ENCODE results near the gene LCK. TPM values are rescaled to one million over a fixed set of nuclear protein-coding genes. Genes with fewer than 3 reads are reported as not detected.

LCK gene
- total RNA-seq, 1 donor from 2014 or later, result 0.51 TPM

GRCh38 chr1:32299327-32299726 is 48.3 kb downstream of the LCK start:
- intact Hi-C loops (cut with DNase I), result loop anchor here (10.0 kb wide), 1 partner anchor 55 kb away; the partner anchor contains the start of gene FAM167B
- no peak for DNase-seq
- ATAC-seq (ENCODE audit: poor library complexity), result no peak

- ATAC-seq (ENCODE audit: poor library complexity), result no peak
- no peak for DNase-seq
- intact Hi-C loops (cut with DNase I), result no loop called here
Observed at GRCh38 chr1:32303358-32303757, 52.3 kb downstream of the LCK start.

- ATAC-seq (ENCODE audit: poor library complexity) (peak; percentile 46), DNase-seq (no peak)
- intact Hi-C loops (cut with DNase I), result no loop called here
Observed at GRCh38 chr1:32303997-32304622, 53.0 kb downstream of the LCK start.

GRCh38 chr1:32305310-32305709 is 54.2 kb downstream of the LCK start:
- intact Hi-C loops (cut with DNase I), result no loop called here
- ATAC-seq (ENCODE audit: poor library complexity), result no peak

DNA sequence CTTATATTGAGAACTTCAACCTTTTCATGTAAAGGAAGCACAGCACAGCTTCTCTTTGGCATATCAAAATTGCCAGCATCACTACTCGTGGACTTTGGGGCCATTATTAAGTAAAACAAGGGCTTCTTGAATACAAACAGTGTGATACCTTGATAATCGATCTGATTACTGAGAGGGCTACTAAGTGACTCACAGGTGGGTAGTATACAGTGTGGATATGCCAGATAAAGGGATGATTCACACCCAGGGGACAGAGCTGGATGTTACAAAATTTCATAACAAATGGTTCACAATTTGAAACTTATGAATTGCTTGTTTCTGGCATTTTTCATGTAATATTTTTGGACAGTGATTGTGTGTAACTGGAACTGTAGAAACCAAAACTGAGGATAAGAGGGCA is 56.3 kb downstream of the LCK start:
- intact Hi-C loops (cut with DNase I), result no loop called here
- no peak for DNase-seq

More at GRCh38 chr1:32305310-32305709, 54.2 kb downstream of the LCK start:
- no peak for DNase-seq

DNA sequence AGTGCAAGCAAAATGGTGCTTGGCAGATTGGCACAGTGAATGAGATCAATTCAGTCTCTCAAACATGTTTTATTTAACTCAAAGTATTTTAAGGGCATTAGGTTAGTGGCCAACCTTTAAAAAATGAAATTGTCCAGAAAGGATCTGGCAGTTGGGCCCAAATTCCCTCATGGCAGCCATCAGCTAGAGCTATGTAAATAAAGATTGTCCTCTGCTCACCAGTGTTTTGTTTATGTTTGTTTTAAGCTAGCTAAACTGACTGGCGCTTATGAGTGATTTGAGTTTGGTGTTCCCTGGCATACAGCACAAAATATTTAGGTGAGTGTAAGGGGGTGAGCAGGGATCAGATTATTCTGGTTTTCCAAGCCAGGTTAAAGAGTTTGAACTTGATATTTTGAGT is 58.9 kb downstream of the LCK start:
- DNase-seq (no peak), ATAC-seq (ENCODE audit: poor library complexity) (no peak)
- intact Hi-C loops (cut with DNase I), result loop anchor here (5.0 kb wide), 1 partner anchor 93 kb away; no protein-coding TSS in a partner anchor

More for the DNA sequence above, 56.3 kb downstream of the LCK start:
- no peak for ATAC-seq (ENCODE audit: poor library complexity)

- intact Hi-C loops (cut with DNase I), result loop anchor here (5.0 kb wide), 1 partner anchor 95 kb away; no protein-coding TSS in a partner anchor
- no peak for ATAC-seq (ENCODE audit: poor library complexity)
- DNase-seq, result no peak
Observed at GRCh38 chr1:32311709-32312393, 60.8 kb downstream of the LCK start.

DNA sequence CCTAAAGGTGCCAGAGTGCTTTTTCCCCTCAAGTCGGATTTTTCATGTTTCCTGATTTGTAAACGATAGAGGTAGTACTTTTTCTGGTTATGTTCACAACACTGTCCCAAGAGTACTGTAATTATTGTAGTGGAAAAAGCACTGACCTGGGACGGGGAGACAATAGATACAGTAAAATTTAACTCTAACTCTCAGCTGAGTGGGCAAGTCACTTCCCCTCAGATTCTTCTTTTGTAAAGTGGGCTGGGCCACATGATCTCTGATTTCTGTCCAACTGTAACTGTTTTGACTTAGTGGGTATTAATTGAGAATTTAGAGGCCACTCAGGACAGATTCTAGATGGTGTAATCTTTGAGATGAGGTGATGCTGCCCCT is 65.8 kb downstream of the LCK start:
- ATAC-seq (ENCODE audit: poor library complexity) (no peak), DNase-seq (no peak)
- intact Hi-C loops (cut with DNase I), result no loop called here

DNA sequence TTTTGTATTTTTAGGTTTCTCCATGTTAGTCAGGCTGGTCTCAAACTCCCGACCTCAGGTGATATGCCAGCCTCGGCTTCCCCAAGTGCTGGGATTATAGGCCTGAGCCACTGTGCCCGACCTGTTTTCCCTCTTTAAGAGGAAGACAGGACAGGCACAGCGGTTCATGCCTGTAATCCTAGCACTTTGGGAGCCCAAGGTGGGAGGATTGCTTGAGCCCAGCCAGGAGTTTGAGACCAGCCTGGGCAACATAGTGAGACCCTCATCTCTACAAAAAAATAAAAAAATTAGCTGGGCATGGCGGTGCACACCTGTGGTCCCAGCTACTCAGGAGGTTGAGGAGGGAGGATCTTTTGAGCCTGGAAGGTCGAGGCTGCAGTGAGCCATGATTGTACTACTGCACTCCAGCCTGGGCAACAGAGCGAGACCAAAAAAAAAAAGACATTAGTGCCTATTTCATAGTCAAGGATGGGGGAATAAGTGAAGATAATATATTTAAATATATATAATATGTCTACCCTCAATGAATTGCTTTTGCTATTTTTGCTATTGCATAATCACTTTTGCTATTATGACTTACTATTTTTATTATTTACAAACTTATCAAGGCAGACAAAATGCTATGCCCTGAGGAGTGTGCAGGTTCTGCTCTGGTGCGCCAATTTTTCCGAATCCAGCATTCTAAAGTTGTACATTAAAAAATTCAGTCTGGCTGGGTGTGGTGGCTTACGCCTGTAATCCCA is 67.2 kb downstream of the LCK start:
- ATAC-seq (ENCODE audit: poor library complexity), result no peak
- intact Hi-C loops (cut with DNase I), result no loop called here
- no peak for DNase-seq

GRCh38 chr1:32321712-32322291 is 70.7 kb downstream of the LCK start:
- ATAC-seq (ENCODE audit: poor library complexity) (peak; percentile 57), DNase-seq (no peak)
- intact Hi-C loops (cut with DNase I), result no loop called here

- DNase-seq, result no peak
- ATAC-seq (ENCODE audit: poor library complexity), result no peak
- intact Hi-C loops (cut with DNase I), result no loop called here
Observed at GRCh38 chr1:32327204-32327603, 76.1 kb downstream of the LCK start.

DNA sequence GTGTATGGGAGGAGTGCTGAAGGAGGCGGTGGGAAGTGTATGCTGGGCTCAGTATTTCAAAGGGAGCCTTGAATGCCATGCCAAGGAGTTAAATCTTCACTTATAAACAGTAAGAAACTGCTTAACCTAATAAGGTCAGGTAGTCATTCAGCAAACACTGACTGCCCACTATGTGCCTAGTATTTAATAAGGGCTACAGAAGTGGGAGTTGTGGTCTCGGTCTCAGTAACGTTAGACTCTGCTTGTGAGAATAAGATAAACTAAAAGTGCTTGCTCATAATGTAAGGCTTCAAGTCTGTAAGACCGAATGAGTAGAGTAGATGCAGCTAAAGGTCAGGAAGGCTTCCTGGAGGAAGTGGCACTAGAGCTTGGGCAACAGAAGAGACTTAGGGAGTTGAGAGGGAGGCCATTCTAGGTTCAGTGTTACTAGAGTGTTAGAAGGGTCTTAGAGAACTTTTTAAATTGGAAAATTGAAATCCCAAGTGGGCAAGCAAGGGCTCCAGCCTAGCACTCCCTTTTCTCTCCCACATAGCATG is 78.9 kb downstream of the LCK start:
- no peak for ATAC-seq (ENCODE audit: poor library complexity)
- no peak for DNase-seq
- intact Hi-C loops (cut with DNase I), result no loop called here

- ATAC-seq (ENCODE audit: poor library complexity) (no peak), DNase-seq (no peak)
- intact Hi-C loops (cut with DNase I), result no loop called here
Observed at GRCh38 chr1:32330558-32331151, 79.6 kb downstream of the LCK start.

- no peak for DNase-seq
- intact Hi-C loops (cut with DNase I), result no loop called here
- ATAC-seq (ENCODE audit: poor library complexity), result no peak
Observed at GRCh38 chr1:32331549-32331948, 80.5 kb downstream of the LCK start.

DNA sequence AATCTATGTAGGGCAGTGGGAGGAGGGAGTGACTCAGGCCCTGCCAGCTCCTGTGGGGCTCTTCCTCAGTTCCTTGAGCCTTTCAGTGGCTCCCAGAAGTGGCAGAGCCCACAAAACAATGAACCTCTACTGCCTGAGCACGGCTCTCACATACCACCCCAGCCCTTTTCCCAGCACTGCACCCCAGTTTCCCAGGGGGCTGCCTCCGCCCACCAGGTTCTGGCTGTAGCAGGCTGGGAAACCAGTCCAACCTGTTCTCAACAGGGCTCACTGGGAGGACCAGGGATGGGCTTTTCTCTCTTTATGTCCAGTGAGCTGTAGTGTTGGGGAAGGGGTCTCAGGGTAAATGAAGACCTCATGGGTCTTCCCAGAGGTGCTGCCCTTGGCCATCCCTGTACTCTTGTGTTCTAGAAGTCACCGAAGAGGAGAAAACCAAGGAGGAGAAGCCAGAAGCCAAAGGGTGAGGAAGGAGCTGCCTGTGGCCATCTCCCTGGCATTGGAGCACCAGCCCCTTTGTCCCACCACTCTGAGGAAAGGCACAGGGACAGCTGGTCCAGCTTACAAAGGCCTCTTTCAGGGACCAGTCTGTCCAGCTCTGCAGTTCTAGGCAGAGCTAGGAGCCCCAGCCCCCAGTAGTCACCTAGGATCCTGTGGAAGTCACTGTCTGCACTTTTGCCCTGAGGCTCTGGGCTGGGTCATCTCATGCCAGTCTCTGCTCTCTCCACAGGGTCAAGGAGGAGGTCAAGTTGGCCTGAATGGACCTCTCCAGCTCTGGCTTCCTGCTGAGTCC is 81.4 kb downstream of the LCK start:
- peak; percentile 10 for DNase-seq
- intact Hi-C loops (cut with DNase I), result no loop called here
- no peak for ATAC-seq (ENCODE audit: poor library complexity)

DNA sequence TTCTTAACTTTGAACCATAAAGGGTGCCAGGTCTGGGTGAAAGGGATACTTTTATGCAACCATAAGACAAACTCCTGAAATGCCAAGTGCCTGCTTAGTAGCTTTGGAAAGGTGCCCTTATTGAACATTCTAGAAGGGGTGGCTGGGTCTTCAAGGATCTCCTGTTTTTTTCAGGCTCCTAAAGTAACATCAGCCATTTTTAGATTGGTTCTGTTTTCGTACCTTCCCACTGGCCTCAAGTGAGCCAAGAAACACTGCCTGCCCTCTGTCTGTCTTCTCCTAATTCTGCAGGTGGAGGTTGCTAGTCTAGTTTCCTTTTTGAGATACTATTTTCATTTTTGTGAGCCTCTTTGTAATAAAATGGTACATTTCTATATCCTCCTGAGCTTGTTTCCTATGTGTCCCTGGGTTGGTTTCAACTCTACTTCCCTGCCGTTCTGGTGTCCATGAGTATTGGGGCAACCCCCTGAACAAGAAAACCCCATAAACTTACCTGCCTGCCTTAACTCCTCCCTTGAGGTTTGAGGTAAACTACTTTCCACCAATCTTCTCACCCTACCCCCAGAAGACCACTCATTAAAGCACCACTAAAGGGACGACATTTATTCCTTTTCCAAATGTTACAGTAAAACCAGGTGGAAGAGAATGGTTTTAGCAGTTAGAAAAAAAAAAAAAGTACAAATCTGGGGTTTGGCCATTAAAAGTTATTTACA is 82.3 kb downstream of the LCK start:
- no peak for ATAC-seq (ENCODE audit: poor library complexity)
- intact Hi-C loops (cut with DNase I), result no loop called here
- no peak for DNase-seq

DNA sequence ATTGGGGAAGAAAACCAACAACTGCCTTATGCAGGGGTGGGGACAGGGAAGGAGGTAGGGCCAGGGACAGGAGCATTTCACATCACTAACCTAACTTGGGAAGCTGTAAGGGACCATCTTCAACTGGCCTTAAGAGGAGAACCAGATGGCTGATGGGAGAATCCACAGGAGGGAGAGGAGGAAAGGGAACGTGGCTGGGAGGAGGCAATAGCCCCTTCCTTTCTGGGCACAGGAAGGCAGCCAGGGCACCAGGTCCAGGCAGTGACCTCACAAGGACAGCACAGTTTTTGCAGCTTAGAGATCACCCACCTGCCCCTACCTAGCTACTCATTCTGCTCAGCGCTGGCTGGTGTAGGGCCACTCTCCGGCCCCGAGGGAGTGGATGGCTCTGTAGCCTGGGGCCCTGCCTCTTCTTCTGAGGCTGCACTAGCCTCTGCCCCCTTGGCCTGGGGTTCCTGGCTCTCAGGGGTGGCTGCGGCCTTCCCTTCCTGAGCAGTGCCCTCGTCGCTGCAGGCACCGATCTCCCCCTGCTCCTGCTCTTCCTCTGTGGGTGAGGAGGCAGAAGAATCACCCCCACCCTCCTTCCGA is 83.3 kb downstream of the LCK start:
- DNase-seq (peak; percentile 40), ATAC-seq (ENCODE audit: poor library complexity) (no peak)
- intact Hi-C loops (cut with DNase I), result loop anchor here (2.0 kb wide), 1 partner anchor 28 kb away; the partner anchor contains the start of genes FAM229A and TSSK3
